Sigmoid colon (tissue), 4 donors: ENCODE results near the gene STX2.
"Not testable (repeated sequence)": the region's sequence is repeated elsewhere in the genome, so short reads cannot be mapped to it uniquely, and the experiment has no call there.

ENCODE experiments used
- CTCF ChIP-seq, 4 experiments: fragments of 450-650 bp in 3 of 4; fragments of 200-600 bp in 1 of 4; IDR thresholded peaks; one replicate each; pipeline ENCODE4 v1.5.1; 2016 to 2019; ENCODE audit warnings: antibody characterized with exemption in 4 of 4, mild to moderate bottlenecking in 3 of 4, moderate library complexity in 2 of 4
- EP300 ChIP-seq, 4 donors: sonication (generic); formaldehyde crosslinking; IDR thresholded peaks; one replicate each; pipeline ENCODE4 v1.6.1; 2017; ENCODE audit warnings: antibody characterized with exemption in 4 of 4
- POLR2A ChIP-seq, 2 donors: fragments of 450-650 bp; IDR thresholded peaks; one replicate each; pipeline ENCODE4 v1.6.1; 2016; ENCODE audit warnings: antibody characterized with exemption in 2 of 2, mild to moderate bottlenecking in 2 of 2, moderate library complexity in 2 of 2

- TF ChIP-seq POLR2A, CTCF, EP300 (IDR thresholded peaks at IDR 0.05): not testable (repeated sequence)
These were observed 87.0 kb downstream of the STX2 start for GRCh38 chr12:130752037-130752436.
